ENCODE data around the gene SCNN1A.

The SCNN1A gene

DNA sequence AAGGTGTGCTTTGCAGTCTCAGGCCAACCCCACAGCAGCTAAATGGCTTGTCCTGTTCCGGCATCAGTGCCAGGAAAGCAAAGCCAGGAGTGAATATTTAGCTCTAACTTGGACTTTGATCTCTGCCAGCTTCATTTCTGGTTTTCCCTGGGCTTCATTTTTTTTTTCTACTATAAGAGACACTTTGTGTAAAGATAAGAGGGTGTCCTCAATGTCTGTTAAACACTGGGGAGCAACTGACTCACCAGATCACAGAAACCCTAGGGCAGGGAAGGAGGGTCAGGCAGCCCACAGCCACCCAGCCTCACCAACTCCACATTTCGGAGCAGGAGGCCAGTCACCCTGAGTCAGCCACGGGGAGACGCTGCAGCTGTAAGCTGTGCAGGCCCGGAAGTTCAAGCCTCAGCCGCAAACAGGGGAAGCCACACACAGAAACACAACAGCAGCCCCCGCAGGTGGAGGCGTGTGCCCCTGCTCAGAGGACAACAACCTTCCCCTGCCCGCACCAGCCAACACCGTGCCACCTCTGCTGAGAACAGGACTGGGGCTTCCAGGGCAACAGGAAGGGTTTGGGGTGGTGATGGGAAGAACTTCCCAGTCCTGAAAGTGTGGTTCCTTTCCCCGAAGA, 39.8 kb downstream of the SCNN1A start:
- H3K27me3 ChIP-seq (ENCODE audit: low read depth, low read length) = no peaks in the 10 kb centered on the region
- peaks cover 31 to 54% of the 10 kb centered on the region in 2 donors for H3K36me3 ChIP-seq (ENCODE audit: control insufficient read depth in 1 of 2, insufficient read depth in 2 of 2, low read length in 2 of 2)
- H3K27ac ChIP-seq (ENCODE audit: low read length) = peak overlapping the region; percentile 100
- H3K4me1 ChIP-seq (ENCODE audit: control insufficient read depth in 1 of 2, insufficient read depth in 2 of 2, low read length in 2 of 2) = peaks cover 34 to 50% of the 10 kb centered on the region in 2 donors
- peak overlapping the region; percentile 97 to 99 for H3K4me3 ChIP-seq (ENCODE audit: low read depth in 1 of 2, low read length in 2 of 2)
- no peaks in the 10 kb centered on the region for H3K9me3 ChIP-seq (ENCODE audit: control insufficient read depth in 1 of 2, low read length in 2 of 2)

DNA sequence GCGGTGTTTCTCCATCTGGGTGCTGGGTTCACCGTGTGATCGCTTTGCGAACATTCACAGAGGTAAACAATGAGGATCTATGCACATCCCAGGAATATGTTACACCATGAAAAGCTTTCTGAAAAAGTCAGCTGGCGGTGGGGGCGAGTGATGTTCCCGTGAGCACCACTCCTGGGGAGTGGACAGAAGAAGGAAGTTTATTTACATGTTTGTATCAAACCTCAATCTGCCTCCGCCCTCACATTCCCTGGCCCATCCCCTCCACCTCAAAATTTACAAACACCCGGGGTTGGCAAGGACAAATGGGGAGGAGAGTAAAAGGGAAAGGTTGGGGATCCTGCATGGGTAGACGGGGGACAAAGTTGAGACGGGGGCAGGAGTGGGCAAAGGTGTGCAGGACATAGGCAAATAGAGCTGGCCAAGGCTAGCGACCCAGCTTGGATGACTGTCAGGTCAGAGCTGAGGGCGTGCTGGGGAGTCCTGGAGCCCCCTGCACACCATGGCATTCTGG, 40.4 kb downstream of the SCNN1A start:
- H3K9me3 ChIP-seq (ENCODE audit: control insufficient read depth in 1 of 2, low read length in 2 of 2) = no peaks in the 10 kb centered on the region
- H3K4me3 ChIP-seq (ENCODE audit: low read depth in 1 of 2, low read length in 2 of 2) = peak overlapping the region; percentile 97 to 99
- H3K27ac ChIP-seq (ENCODE audit: low read length) = peak overlapping the region; percentile 100
- H3K36me3 ChIP-seq (ENCODE audit: control insufficient read depth in 1 of 2, insufficient read depth in 2 of 2, low read length in 2 of 2) = peaks cover 37 to 59% of the 10 kb centered on the region in 2 donors
- H3K27me3 ChIP-seq (ENCODE audit: low read depth, low read length) = no peaks in the 10 kb centered on the region
- H3K4me1 ChIP-seq (ENCODE audit: control insufficient read depth in 1 of 2, insufficient read depth in 2 of 2, low read length in 2 of 2) = peaks cover 34 to 50% of the 10 kb centered on the region in 2 donors

DNA sequence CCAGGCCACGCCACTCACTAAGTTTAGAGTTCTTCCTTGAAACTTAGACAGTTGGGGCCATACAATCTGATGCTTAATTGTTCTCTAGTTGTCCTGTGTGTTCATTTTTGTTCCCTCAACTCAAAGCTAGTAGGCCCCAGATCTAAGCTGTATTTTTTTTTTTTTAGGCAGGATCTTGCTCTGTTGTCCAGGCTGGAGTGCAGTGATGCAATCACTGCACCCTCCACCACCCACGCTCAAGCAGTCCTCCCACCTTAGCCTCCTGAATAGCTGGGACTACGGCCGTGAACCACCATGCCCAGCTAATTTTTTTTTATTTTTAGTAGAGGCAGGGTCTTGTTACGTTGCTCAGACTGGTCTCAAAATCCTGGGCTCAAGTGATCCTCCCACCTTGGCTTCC, 41.0 kb downstream of the SCNN1A start:
- peak overlapping the region in 1 of 2 donors; percentile 99 for H3K4me3 ChIP-seq (ENCODE audit: low read depth in 1 of 2, low read length in 2 of 2)
- H3K27me3 ChIP-seq (ENCODE audit: low read depth, low read length) = no peaks in the 10 kb centered on the region
- peaks cover 42 to 66% of the 10 kb centered on the region in 2 donors for H3K36me3 ChIP-seq (ENCODE audit: control insufficient read depth in 1 of 2, insufficient read depth in 2 of 2, low read length in 2 of 2)
- no peaks in the 10 kb centered on the region for H3K9me3 ChIP-seq (ENCODE audit: control insufficient read depth in 1 of 2, low read length in 2 of 2)
- peak overlapping the region; percentile 100 for H3K27ac ChIP-seq (ENCODE audit: low read length)
- peaks cover 34 to 50% of the 10 kb centered on the region in 2 donors for H3K4me1 ChIP-seq (ENCODE audit: control insufficient read depth in 1 of 2, insufficient read depth in 2 of 2, low read length in 2 of 2)

DNA sequence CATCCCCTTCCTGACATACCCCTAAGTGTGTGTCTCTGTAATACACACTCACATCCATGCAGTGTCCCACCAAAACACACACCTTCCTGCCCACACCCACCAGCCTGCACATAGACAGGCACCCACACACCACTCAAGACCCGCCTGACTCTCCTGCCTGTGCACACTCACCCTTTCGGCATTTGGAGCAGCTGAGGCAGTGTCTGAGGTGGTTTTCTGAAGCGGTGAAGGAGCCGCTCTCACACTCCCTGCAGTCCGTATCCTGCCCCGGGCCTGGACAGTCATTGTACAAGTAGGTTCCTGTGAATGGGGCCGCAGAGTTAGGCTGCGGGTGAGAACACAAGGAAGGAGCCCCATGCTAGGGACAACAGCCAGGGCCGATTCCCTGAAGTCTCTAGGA, 41.8 kb downstream of the SCNN1A start:
- peaks cover 34 to 44% of the 10 kb centered on the region in 2 donors for H3K4me1 ChIP-seq (ENCODE audit: control insufficient read depth in 1 of 2, insufficient read depth in 2 of 2, low read length in 2 of 2)
- H3K27me3 ChIP-seq (ENCODE audit: low read depth, low read length) = no peaks in the 10 kb centered on the region
- no peaks in the 10 kb centered on the region for H3K9me3 ChIP-seq (ENCODE audit: control insufficient read depth in 1 of 2, low read length in 2 of 2)
- H3K36me3 ChIP-seq (ENCODE audit: control insufficient read depth in 1 of 2, insufficient read depth in 2 of 2, low read length in 2 of 2) = peaks cover 47 to 74% of the 10 kb centered on the region in 2 donors
- no peak overlapping the region for H3K4me3 ChIP-seq (ENCODE audit: low read depth in 1 of 2, low read length in 2 of 2)
- peak overlapping the region; percentile 100 for H3K27ac ChIP-seq (ENCODE audit: low read length)

DNA sequence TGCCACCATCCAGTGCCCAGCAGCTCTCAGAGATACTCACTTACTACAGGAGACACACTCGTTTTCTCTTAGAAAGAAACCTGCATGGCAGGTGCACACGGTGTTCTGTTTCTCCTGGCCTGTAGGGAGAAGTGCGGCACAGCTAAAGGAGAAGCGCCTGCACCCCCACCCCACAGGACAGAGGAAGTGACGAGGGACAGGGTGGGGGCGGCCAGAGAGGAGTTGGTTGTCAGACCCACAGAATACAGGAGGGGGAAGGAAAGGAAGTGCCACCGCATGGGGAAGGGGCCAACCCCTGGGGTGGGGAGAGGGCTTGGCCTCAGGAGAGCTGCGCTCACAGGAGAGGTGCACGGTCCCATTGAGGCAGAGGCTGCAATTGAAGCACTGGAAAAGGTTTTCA, 42.3 kb downstream of the SCNN1A start:
- Histone ChIP-seq H3K27me3 (ENCODE audit: low read depth, low read length) (no peaks in the 10 kb centered on the region), H3K4me3 (ENCODE audit: low read depth in 1 of 2, low read length in 2 of 2) (no peak overlapping the region), H3K27ac (ENCODE audit: low read length) (peak overlapping the region; percentile 35), H3K9me3 (ENCODE audit: control insufficient read depth in 1 of 2, low read length in 2 of 2) (no peaks in the 10 kb centered on the region), H3K36me3 (ENCODE audit: control insufficient read depth in 1 of 2, insufficient read depth in 2 of 2, low read length in 2 of 2) (peaks cover 52 to 79% of the 10 kb centered on the region in 2 donors), H3K4me1 (ENCODE audit: control insufficient read depth in 1 of 2, insufficient read depth in 2 of 2, low read length in 2 of 2) (peaks cover 29 to 44% of the 10 kb centered on the region in 2 donors)

DNA sequence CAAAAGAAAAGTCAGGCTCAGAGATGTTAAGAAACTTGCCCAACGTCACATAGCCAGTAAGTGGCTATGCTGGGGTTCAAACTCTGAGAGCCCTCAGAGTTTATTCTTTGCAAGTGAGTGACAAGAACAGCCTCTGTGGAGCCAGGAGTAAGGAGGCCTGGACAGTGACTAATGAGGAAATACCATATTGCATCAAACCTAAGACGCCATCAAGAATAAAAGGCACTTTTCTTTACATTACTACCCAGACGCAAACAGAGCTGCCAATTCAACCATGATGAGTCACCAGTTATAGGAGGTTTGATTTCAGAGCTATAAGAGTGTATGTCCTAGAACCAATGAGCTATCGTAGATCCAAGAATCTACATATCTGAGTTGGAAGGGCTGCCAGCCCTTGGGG, 42.9 kb downstream of the SCNN1A start:
- H3K36me3 ChIP-seq (ENCODE audit: control insufficient read depth in 1 of 2, insufficient read depth in 2 of 2, low read length in 2 of 2) = peaks cover 55 to 81% of the 10 kb centered on the region in 2 donors
- H3K4me1 ChIP-seq (ENCODE audit: control insufficient read depth in 1 of 2, insufficient read depth in 2 of 2, low read length in 2 of 2) = peaks cover 23 to 45% of the 10 kb centered on the region in 2 donors

DNA sequence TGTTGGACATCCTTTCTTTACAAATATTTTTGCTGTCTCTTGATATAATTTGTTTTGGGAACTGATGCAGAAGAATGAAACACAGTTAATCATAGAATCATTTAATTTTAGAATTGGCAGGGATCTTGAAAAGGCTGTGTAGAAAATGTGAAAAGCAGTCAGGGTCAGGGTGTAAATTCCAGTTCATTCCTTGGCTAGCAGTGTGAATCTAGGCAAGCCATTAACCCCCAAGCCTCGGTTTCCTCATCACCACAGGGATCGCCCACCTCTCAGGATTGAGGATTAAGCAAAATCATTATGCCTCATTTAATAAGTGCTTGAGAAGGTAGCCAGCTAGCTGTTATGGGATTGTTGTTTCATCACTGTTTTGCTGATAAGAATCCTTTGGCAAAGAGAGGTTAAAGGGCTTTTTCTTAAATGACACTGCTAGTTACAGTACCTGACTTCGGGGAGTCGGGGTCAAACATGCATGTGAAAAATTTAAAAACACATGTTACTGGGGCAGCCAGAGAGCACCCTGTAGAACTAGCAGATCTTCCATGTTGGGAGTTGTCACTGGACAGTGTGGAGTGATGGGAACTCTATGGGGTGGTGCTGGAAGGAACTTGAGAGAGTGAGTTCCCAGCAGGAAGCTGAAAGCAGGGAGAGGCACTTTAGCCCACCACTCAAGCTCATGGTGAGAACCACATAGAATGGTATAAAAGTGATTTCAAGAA, 44.2 kb downstream of the SCNN1A start:
- H3K27ac ChIP-seq (ENCODE audit: low read length) = peak overlapping the region; percentile 24
- H3K36me3 ChIP-seq (ENCODE audit: control insufficient read depth in 1 of 2, insufficient read depth in 2 of 2, low read length in 2 of 2) = peaks cover 55 to 73% of the 10 kb centered on the region in 2 donors
- peaks cover 22 to 48% of the 10 kb centered on the region in 2 donors for H3K4me1 ChIP-seq (ENCODE audit: control insufficient read depth in 1 of 2, insufficient read depth in 2 of 2, low read length in 2 of 2)
- no peak overlapping the region for H3K4me3 ChIP-seq (ENCODE audit: low read depth in 1 of 2, low read length in 2 of 2)
- no peaks in the 10 kb centered on the region for H3K27me3 ChIP-seq (ENCODE audit: low read depth, low read length)
- H3K9me3 ChIP-seq (ENCODE audit: control insufficient read depth in 1 of 2, low read length in 2 of 2) = no peaks in the 10 kb centered on the region

More for the DNA sequence above, 42.9 kb downstream of the SCNN1A start:
- H3K4me3 ChIP-seq (ENCODE audit: low read depth in 1 of 2, low read length in 2 of 2) = no peak overlapping the region
- H3K9me3 ChIP-seq (ENCODE audit: control insufficient read depth in 1 of 2, low read length in 2 of 2) = no peaks in the 10 kb centered on the region
- peak overlapping the region; percentile 35 for H3K27ac ChIP-seq (ENCODE audit: low read length)
- H3K27me3 ChIP-seq (ENCODE audit: low read depth, low read length) = no peaks in the 10 kb centered on the region

DNA sequence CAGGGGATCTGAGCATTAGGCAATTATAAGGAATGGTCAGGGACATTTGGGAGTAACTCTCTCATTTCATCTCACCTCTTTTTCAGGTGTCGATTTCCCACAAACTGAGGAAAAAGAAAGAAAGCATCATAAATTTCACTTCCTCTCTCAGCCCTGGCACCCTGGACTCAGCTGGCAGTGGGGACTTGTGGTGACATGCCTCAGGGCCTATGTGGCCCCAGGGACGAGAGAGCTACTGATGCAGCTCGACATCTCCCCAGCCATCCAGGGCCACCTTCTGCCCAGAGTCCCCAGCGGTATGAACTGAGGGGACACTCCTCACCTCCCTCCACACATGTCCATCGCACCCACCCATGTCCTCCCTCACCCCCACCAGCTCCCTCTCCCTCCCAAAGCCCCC, 45.2 kb downstream of the SCNN1A start:
- H3K27me3 ChIP-seq (ENCODE audit: low read depth, low read length) = no peaks in the 10 kb centered on the region
- H3K4me3 ChIP-seq (ENCODE audit: low read depth in 1 of 2, low read length in 2 of 2) = no peak overlapping the region
- H3K4me1 ChIP-seq (ENCODE audit: control insufficient read depth in 1 of 2, insufficient read depth in 2 of 2, low read length in 2 of 2) = peaks cover 17 to 46% of the 10 kb centered on the region in 2 donors
- H3K9me3 ChIP-seq (ENCODE audit: control insufficient read depth in 1 of 2, low read length in 2 of 2) = no peaks in the 10 kb centered on the region
- peaks cover 55 to 69% of the 10 kb centered on the region in 2 donors for H3K36me3 ChIP-seq (ENCODE audit: control insufficient read depth in 1 of 2, insufficient read depth in 2 of 2, low read length in 2 of 2)
- peak overlapping the region; percentile 11 for H3K27ac ChIP-seq (ENCODE audit: low read length)

DNA sequence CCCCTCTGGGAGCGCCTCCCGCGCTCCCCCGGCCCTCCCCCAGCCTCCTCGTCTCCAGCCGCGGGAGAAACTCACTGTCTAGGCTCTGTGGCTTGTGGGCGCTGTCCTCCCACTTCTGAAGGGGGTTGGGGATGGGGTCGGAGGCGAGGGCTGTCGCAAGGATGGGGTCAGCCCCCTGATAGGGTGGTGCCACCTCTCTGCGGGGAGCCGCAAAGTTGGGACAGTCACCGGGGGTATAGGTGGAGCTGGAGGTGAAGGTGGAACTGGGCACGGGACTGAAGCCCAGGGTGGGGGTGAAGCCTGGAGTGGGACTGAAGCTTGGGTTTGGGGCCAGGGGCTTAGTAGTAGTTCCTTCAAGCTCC, 45.7 kb downstream of the SCNN1A start:
- Histone ChIP-seq H3K9me3 (ENCODE audit: control insufficient read depth in 1 of 2, low read length in 2 of 2) (no peaks in the 10 kb centered on the region), H3K4me3 (ENCODE audit: low read depth in 1 of 2, low read length in 2 of 2) (no peak overlapping the region), H3K36me3 (ENCODE audit: control insufficient read depth in 1 of 2, insufficient read depth in 2 of 2, low read length in 2 of 2) (peaks cover 55 to 67% of the 10 kb centered on the region in 2 donors), H3K27ac (ENCODE audit: low read length) (no peak overlapping the region), H3K27me3 (ENCODE audit: low read depth, low read length) (no peaks in the 10 kb centered on the region), H3K4me1 (ENCODE audit: control insufficient read depth in 1 of 2, insufficient read depth in 2 of 2, low read length in 2 of 2) (peaks cover 12 to 41% of the 10 kb centered on the region in 2 donors)

DNA sequence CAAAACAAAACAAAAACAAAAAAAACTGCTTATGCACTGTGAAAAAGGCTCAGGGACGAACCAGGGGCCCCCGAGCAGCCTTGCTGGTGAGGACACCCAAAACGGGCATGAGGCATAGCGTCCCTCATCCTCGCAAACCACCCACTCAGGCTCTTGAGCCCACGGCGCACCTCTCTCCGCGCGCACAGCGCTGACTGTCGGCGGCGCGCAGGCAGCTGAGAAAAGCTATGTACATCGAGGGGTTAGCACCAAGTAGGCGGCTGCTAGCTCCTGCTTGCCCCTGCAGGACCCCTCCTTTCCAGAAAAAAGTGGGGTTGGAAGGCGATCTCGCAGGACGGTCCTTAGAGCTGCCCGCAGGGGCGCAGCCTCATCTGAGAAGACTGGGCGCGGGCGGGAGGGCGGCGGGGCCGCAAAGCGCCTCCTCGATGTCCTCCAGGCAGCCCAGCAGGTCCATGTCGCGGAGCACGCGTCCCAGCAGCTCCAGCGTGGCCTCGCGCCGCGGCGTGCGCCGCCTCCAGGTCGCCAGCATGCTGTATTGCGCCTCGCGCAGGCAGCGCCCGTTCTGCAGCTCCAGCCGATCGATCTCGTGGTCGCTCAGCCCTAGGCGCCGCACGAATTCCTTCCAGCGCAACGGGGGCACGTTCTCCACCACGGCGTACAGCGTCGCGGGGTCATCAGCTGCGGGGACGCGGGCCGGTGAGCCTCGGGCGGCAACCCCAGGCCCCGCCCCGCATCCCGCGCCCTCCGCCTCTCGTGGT, 46.2 kb downstream of the SCNN1A start:
- Histone ChIP-seq H3K36me3 (ENCODE audit: control insufficient read depth in 1 of 2, insufficient read depth in 2 of 2, low read length in 2 of 2) (peaks cover 52 to 62% of the 10 kb centered on the region in 2 donors), H3K27ac (ENCODE audit: low read length) (no peak overlapping the region), H3K9me3 (ENCODE audit: control insufficient read depth in 1 of 2, low read length in 2 of 2) (no peaks in the 10 kb centered on the region), H3K27me3 (ENCODE audit: low read depth, low read length) (no peaks in the 10 kb centered on the region), H3K4me1 (ENCODE audit: control insufficient read depth in 1 of 2, insufficient read depth in 2 of 2, low read length in 2 of 2) (peaks cover 9 to 35% of the 10 kb centered on the region in 2 donors), H3K4me3 (ENCODE audit: low read depth in 1 of 2, low read length in 2 of 2) (no peak overlapping the region)
